Muscle of leg (tissue), 11 donors: Measurements from ENCODE around the gene CORIN. TPM values are rescaled to one million over a fixed set of nuclear protein-coding genes. Genes with fewer than 3 reads are reported as not detected.

ENCODE experiments used
- DNase-seq: peaks from one replicate; pipeline ENCODE4 v3.0.0; 2013
- H3K27ac ChIP-seq: one replicate; pipeline ENCODE4 v1.5.1; 2013; ENCODE audit warnings: mild to moderate bottlenecking, low read length, control low read depth
- H3K27me3 ChIP-seq: one replicate; pipeline ENCODE4 v1.6.1; 2013; ENCODE audit warnings: low read length; ENCODE audit not compliant: control insufficient read depth, insufficient read depth
- H3K36me3 ChIP-seq: one replicate; pipeline ENCODE4 v1.6.1; 2013; ENCODE audit warnings: low read length; ENCODE audit not compliant: control insufficient read depth, insufficient read depth
- H3K4me1 ChIP-seq: one replicate; pipeline ENCODE4 v1.6.1; 2013; ENCODE audit warnings: low read length; ENCODE audit not compliant: control insufficient read depth, insufficient read depth
- H3K4me3 ChIP-seq: one replicate; pipeline ENCODE4 v1.5.1; 2013; ENCODE audit warnings: low read length, control low read depth
- H3K9me3 ChIP-seq: replicated peaks from 2 replicates; pipeline ENCODE4 v1.6.1; 2013; ENCODE audit warnings: low read depth, low read length; ENCODE audit not compliant: control insufficient read depth
- WGBS: methylation state at CpG from one replicate; pipeline ENCODE4 v1.1.5; 2013; ENCODE audit warnings: missing lambda C conversion rate; ENCODE audit not compliant: insufficient coverage; 5-methylcytosine and 5-hydroxymethylcytosine counted together
- polyA plus RNA-seq, 8 donors: library from polyadenylated mRNA; unstranded; fragments of 120-200 nt; gene quantifications; one replicate each; pipeline versions ENCODE4 v1.2.1 to v1.2.3, GENCODE V29; 2013; ENCODE audit warnings: inconsistent platforms in 1 of 8, low replicate concordance in 1 of 8; ENCODE audit not compliant: insufficient read length in 8 of 8, insufficient read depth in 1 of 8
- total RNA-seq: library from RNA; stranded (reverse); fragments of 120-200 nt; gene quantifications from one replicate; pipeline ENCODE4 v1.2.4, GENCODE V29; 2013

The CORIN gene
- total and polyA plus RNA-seq, 9 donors, result 0.87 to 3.9 (median 2.0) TPM

DNA sequence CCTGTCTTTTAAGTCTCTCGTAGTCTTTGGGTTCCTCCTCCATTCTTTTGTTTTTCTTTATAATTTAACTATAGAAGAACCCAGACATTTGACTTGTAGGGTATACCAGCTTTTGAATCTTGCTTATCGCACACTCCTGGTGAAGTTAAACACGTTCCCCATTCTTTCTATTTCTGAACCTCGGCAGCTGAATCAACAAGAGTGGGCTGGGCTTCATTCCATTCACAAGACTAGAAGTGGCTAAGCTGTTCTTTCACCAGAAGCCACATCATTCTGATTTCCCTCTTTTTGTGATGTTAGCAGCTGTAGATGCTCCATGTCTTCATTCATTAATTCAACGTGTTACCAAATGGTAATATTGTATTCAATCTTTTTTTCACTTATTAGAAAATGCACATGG lies 167.9 kb downstream of the CORIN start:
- H3K9me3 ChIP-seq, result no peaks in the 10 kb centered on the region
- no peaks in the 10 kb centered on the region for H3K36me3 ChIP-seq
- 73% methylated on average over 2 of the region's 5 CpGs for WGBS
- H3K4me3 ChIP-seq, result no peak overlapping the region
- H3K27me3 ChIP-seq, result no peaks in the 10 kb centered on the region
- H3K27ac ChIP-seq, result no peak overlapping the region
- no peak for DNase-seq
- no peaks in the 10 kb centered on the region for H3K4me1 ChIP-seq

DNA sequence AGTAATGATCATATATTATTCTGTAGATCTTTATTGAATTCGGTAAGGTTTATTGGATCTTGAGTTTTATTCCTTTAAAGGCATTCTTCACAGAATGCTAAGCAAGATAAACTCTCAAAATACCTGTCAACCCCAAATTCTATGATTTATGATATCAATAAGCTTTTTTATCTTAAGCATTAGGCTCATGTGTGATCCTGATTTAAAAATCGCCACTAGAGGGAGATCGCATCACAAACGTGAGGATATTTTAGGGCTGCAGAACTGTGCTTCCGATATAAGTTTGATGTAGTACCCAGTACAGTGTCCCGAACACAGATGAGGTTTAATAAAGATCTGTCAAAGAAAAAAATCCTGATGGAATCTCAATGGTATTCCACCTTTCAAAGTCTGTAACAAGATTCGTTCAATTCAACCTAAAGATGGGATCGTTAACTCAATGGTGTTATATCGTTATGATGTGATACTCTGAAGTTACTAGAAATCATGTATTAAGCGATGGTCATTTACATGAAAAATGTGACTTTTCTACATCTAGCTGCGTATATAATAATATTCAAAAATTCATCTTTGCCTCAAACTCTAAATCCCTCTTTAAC lies 169.0 kb downstream of the CORIN start:
- Histone ChIP-seq H3K4me1 (no peaks in the 10 kb centered on the region), H3K4me3 (no peak overlapping the region), H3K9me3 (no peaks in the 10 kb centered on the region), H3K36me3 (no peaks in the 10 kb centered on the region), H3K27me3 (no peaks in the 10 kb centered on the region), H3K27ac (no peak overlapping the region)
- 6% methylated on average over 3 of the region's 11 CpGs for WGBS
- peak; percentile 70 for DNase-seq

DNA sequence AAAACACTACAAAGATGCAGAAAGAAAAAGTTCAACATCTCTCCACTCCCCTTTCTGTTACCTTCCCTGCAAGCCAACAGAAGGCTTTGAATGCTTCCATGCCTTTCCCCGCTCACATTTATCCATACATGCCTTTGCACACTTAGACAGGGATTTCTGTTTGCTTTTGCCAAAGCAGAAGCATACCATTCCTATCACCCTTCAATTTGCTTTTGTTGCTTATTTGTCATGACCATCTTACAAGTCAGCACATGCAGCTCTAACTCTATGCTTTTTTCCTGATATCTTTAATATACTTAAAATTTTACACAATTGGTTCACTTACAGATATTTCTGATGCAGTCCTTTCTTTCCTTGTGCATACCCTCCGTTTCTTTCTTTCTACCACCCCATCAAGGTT lies 169.6 kb downstream of the CORIN start:
- Histone ChIP-seq H3K4me3 (no peak overlapping the region), H3K36me3 (no peaks in the 10 kb centered on the region)
- 62% methylated on average over 1 of the region's 2 CpGs for WGBS

DNA sequence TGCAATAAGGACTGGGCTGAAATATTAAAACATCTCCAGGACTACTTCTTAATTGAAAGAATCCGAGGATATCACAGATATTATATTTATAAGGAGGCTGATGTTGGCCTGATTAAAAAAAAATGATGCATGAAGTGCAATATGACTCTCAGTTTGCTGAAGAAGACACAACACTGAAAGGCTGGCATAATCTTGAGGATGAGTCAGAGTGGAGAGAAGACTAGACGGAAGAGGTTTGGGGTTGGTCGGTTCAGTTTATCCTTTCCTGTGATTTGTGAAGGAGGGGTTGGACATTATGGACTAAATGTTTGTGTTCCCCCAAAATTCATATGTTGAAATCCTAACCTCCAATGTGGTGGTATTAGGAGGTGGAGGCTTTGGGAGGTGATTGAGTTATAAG lies 170.3 kb downstream of the CORIN start:
- no CpG with 5 or more reads among the region's 3 CpGs for WGBS
- H3K4me3 ChIP-seq, result no peak overlapping the region

More for the DNA sequence above, 169.6 kb downstream of the CORIN start:
- H3K27me3 ChIP-seq, result no peaks in the 10 kb centered on the region
- H3K9me3 ChIP-seq, result no peaks in the 10 kb centered on the region
- H3K27ac ChIP-seq, result no peak overlapping the region
- H3K4me1 ChIP-seq, result no peaks in the 10 kb centered on the region
- no peak for DNase-seq

DNA sequence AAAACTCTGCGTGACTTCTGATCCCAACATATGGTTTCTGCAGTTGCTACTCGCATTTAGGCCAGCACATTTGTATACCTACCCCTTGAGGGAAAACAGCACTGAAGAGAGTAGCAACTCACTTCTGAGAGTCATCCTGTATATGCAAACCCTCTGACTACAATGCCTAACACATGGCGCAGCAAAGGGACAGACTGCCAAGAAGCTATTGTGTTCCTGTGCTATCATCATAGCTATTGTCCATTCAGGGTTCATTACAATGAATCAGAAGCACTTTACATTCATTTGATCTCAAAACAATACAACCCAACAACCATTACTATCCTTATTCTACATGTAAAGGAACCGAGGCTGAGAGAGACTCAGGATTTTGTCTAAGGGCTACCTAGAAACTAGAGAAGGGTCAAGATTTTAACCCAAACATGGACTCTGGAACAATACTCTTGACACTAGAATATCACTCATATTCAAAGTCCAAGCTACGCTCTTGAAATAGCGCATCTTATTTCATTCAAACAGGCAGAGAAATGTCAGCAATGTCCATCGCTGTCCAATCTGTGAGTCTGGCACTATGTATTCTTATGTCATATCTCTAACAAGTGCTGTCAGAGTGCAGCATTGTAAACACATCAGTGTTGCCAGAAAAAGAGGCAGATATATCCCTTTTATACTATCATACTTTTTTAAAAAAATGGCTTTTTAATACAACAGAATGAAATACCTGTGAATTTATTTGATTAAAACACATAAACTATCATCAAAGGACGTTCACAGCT lies 173.6 kb downstream of the CORIN start:
- no peaks in the 10 kb centered on the region for H3K27me3 ChIP-seq
- no peaks in the 10 kb centered on the region for H3K4me1 ChIP-seq
- no peaks in the 10 kb centered on the region for H3K36me3 ChIP-seq
- no peak overlapping the region for H3K4me3 ChIP-seq
- no peak overlapping the region for H3K27ac ChIP-seq
- 90% methylated on average over 5 of the region's 8 CpGs for WGBS
- DNase-seq, result no peak
- H3K9me3 ChIP-seq, result no peaks in the 10 kb centered on the region

More for the DNA sequence above, 170.3 kb downstream of the CORIN start:
- Histone ChIP-seq H3K27ac (no peak overlapping the region), H3K9me3 (no peaks in the 10 kb centered on the region), H3K36me3 (no peaks in the 10 kb centered on the region), H3K27me3 (no peaks in the 10 kb centered on the region), H3K4me1 (no peaks in the 10 kb centered on the region)
- no peak for DNase-seq

DNA sequence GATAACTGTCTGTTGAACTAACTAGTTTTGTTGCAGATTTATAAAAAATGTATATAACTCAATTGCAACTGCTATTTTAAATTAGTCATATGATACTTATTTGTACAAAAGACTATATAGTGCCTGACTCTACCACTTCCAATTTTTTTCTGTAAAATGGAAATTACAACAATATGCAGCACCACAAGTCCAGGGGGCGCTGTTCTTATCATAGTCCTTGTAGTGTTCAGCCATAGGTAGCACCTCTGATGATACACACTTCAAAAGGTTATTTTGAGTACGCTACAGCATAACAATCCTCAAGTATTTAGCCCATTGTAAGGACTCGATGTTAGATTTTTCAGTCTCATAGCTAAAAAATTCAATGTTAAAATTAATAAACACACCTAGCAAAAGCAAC lies 174.9 kb downstream of the CORIN start:
- no peak for DNase-seq
- Histone ChIP-seq H3K4me3 (no peak overlapping the region), H3K4me1 (no peaks in the 10 kb centered on the region), H3K27me3 (no peaks in the 10 kb centered on the region), H3K9me3 (no peaks in the 10 kb centered on the region), H3K36me3 (no peaks in the 10 kb centered on the region), H3K27ac (no peak overlapping the region)
- no CpG with 5 or more reads among the region's 3 CpGs for WGBS

DNA sequence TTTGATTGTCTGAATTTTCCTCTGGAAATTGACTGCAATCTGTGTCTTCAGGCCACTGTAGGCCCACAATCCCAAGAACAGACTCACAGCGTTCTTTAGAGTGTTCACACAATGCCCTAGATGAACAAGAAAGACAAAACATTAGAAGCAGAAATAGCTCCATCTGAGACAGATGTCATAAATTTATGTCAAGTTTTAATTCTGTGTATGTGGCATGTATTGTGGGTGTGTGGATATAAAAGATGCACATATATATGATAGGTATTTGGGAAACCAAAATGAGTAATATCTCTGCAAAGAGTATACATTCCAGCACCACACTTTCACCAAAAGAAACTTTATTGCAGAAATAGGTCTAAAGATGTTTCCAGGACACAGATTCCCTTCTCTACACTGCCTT lies 176.1 kb downstream of the CORIN start:
- DNase-seq, result no peak
- no peak overlapping the region for H3K4me3 ChIP-seq
- WGBS, result no CpG with 5 or more reads among the region's 1 CpG
- no peaks in the 10 kb centered on the region for H3K27me3 ChIP-seq
- H3K4me1 ChIP-seq, result no peaks in the 10 kb centered on the region
- H3K27ac ChIP-seq, result no peak overlapping the region
- no peaks in the 10 kb centered on the region for H3K36me3 ChIP-seq
- H3K9me3 ChIP-seq, result no peaks in the 10 kb centered on the region

DNA sequence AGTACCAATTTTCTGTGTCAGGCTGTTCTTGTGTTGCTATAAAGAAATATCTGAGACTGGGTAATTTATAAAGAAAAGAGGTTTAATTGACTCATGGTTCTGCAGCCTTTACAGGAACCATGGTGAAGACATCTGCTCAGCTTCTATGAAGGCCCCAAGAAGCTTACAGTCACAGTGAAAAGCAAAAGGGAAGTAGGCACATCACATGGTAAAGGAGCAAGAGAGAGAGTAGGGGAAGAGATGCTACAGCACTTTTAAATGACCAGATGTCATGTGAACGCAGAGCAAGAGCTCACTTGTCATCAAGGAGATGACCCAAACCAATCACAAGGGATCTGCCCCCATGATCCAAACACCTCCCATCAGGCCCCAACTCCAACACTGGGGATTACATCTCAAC lies 178.5 kb downstream of the CORIN start:
- Histone ChIP-seq H3K36me3 (no peaks in the 10 kb centered on the region), H3K9me3 (no peaks in the 10 kb centered on the region), H3K27ac (no peak overlapping the region), H3K4me1 (no peaks in the 10 kb centered on the region), H3K27me3 (no peaks in the 10 kb centered on the region), H3K4me3 (no peak overlapping the region)
- WGBS, result no CpG with 5 or more reads among the region's 1 CpG
- DNase-seq, result no peak

DNA sequence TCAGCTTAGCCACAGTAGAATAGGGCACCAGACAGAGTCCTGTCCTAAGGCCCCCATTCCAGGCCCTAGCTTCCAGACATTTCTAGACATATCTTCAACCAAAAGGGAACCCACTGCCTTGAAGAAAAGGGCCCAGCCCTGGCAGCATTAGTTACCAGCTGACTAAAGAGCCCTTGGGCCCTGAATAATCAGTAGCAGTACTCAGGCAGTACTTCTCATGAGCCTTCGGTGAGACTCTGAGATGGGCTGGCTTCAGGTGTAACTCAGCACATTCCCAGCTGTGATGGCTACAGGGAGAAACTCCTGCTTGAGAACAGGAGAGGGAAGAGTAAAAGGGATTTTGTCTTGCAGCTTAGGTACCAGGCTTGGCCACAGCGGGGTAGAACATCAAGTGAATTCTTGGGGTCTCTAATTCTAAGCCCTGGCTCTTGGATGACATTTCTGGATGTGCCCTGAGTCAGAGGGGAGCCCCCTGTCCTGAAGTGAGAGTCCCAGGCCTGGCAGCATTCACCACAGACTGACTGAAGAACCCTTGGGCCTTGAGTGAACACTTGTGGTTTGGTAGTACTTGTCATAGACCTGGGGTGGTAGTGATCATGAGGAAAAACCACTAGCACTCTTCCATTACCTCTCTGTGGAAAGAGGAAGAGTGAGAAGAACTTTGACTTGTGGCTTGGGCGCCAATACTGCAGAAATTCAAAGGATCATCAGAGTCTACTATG lies 182.7 kb downstream of the CORIN start:
- H3K4me1 ChIP-seq, result no peaks in the 10 kb centered on the region
- H3K4me3 ChIP-seq, result no peak overlapping the region
- no peaks in the 10 kb centered on the region for H3K27me3 ChIP-seq
- no peak overlapping the region for H3K27ac ChIP-seq
- WGBS, result 81% methylated on average over 2 of the region's 3 CpGs
- no peaks in the 10 kb centered on the region for H3K36me3 ChIP-seq
- DNase-seq, result no peak
- no peaks in the 10 kb centered on the region for H3K9me3 ChIP-seq

DNA sequence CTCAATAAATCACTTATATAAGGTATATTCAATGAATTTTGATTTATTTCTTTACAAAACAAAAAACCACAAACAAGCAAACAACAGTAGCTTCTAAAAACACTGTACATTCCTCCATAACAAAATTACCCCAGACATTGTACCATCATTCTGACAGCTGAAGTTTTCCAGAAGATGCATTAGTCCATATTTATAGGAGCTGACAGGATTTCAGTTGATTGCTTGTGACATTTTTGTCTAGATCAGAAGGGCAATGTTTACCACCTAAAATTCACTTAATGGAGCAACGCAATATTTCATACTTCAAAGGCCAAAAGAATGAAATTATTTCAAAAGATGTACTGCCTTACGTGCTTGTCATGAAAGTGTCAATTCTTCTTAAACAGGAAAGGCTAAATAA lies 185.8 kb downstream of the CORIN start:
- no peaks in the 10 kb centered on the region for H3K9me3 ChIP-seq
- no peak overlapping the region for H3K4me3 ChIP-seq
- no peaks in the 10 kb centered on the region for H3K4me1 ChIP-seq
- no peaks in the 10 kb centered on the region for H3K36me3 ChIP-seq
- H3K27me3 ChIP-seq, result no peaks in the 10 kb centered on the region
- no peak for DNase-seq
- no peak overlapping the region for H3K27ac ChIP-seq
- no CpG with 5 or more reads among the region's 2 CpGs for WGBS
